NK-92 treated with Interleukin-12 subunit alpha and Interleukin-12 subunit beta, amount 100 ng/mL, for 24 hours (cell line): Measurements from ENCODE around the gene ZFP62.

Experiments
- DNase-seq: peaks from one replicate; lab custom pipeline; 2025; lab: John Stamatoyannopoulos, UW

ZFP62 gene

GRCh38 chr5:180868960-180869359, 7.9 kb upstream of the ZFP62 start:
- peak; percentile 43 for DNase-seq

DNA sequence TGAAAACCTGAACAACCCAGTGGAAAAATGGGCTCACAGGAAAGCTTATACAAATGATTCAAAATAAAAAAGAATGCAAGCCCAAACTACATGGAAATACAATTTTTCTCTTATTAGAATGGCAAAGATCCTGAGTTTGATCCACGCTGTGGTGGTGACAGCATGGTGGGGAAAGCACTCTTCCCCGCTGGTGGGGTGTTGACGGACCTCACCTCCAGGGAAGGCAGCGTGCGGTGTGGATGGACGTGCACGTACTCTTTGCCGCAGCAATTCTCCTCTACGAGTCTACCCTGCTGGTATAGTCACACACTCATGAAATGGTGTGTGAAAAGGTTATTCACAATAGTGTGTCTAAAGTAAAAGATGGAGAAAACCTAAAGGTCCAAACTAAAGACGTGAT, 5.9 kb upstream of the ZFP62 start:
- DNase-seq, result no peak

DNA sequence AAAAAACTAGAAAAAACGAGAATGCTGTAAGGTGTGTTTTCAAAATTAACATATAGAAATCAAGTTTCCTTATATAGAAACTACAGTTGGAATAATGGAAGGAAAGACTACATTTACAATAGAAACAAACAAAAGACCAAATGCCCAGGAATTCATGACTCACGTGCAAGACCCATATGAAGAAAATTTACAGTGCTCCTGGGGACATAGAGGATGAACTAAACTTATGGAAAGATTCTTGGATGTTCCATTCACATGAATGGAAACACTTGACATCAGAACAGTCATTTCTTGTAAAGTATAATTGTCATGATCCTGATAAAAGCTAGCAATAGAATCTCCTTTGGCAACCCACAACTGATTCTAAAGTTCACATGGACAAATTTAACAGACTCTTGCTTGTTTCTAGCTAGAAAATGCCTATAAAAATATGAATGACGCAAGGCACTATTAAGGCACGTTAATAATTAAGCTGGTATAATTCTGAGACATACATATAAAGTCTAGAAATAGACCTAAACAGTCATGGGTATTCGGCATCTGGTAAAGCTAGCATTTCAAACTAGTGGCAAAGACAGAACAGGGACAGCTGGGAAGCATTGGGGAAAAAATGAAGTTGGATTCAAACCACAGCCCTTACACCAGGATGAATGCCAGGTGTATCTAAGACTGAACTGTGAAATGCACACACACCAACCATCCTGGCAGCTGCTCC, 5.1 kb upstream of the ZFP62 start:
- DNase-seq, result no peak

GRCh38 chr5:180862645-180863044, 1.6 kb upstream of the ZFP62 start:
- no peak for DNase-seq

DNA sequence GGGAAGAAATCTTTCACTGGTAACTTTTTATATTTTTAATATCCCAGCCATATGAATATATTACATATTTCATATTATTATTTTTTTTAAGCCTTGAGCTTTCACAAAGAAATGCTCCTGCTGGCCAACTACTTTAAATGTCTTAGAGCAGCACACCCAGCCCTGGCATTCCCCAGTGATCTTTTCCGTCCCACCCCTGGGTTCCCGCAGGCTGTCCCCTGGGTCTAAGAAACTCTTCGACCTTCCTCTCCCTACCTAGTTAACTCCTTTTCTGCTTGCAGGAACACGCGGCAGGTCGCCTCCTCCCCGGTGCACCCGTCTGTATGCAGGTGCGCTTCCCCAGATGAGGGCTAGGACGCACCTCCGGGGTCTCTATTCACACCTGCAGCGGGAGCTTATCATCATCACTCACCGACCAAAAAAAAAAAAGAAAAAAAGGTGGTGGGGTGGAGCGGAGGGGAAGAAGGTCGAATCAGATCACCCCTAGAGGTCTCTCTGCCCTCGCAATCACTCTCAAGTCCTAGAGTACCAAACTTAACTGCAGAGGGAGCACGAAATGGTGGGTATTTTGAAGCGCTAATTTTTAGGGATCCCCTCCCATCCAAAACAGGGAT, 696 bp downstream of the ZFP62 start:
- DNase-seq, result peak; percentile 65

DNA sequence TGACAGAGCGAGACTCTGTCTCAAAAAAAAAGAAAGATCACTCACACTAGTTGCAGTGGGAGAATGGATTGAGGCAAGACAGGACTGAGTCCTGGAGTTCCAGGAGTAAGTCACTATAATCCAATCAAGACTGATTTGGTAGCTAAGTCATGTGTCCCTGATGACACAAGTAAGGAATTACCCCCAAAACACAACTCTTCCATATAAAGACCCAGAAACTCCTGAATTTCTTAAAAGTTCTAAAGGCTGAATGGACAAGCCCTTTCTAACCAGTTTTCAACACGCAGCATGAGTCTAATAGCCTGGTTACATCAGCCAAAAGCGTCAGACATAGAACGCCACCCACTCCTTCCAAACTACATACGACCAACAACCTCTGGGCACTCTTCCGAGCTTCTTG, 2.5 kb downstream of the ZFP62 start:
- DNase-seq, result no peak

- no peak for DNase-seq
Measured at GRCh38 chr5:180853848-180854176, 7.3 kb downstream of the ZFP62 start.

DNA sequence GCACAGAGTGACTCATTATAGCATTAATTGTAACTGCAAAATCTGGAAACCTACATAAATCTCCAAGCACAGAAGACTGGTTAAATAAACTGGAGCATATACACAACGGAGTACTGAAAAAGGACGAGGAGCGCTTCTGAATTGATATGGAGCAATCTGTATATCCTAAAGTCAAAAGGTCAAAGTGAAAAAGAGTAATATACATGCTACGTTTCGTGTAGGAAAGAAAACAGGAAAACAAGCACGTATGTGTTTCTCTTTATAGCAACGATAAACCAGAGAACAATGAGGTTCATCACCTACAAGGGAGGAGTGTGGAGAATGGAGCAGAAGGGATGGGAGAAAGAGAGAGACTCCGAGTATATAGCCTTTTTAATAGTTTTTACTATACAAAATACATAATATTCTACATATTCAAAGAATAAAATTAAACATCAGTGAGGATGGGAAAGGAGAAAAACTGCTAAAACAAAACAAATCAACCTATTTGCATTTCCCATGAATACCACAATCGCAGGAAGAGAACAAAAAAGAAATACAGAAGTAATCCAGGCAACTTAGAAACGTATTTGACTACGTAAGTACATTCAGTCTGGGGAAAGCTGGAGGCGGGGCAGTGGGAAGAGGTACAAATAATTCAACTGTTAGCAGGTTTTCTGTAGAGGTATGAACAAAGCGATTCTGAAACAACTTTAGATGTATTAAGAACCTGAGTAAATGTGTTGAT, 7.8 kb downstream of the ZFP62 start:
- no peak for DNase-seq

GRCh38 chr5:180852495-180852894, 8.6 kb downstream of the ZFP62 start:
- DNase-seq, result no peak

- DNase-seq, result no peak
Measured at GRCh38 chr5:180850434-180851078, 10.5 kb downstream of the ZFP62 start.

- DNase-seq, result no peak
Measured at GRCh38 chr5:180849827-180850226, 11.2 kb downstream of the ZFP62 start.

DNA sequence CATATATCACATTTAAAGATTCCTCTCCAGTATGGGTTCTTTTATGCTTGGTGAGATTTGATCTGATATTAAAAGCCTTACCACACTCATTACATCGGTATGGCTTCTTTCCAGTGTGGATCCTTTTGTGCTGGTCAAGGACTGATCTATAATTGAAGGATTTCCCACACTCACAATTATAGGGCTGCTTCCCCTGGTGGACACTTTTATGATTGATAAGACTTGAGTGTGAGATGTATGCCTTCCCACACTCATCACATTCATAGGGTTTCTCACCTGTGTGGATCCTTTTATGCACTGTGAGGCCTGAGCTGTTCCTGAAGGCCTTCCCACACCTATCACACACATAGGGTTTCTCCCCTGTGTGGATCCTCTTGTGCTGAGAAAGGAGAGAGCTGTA, 12.2 kb downstream of the ZFP62 start:
- no peak for DNase-seq

- DNase-seq, result no peak
Measured at GRCh38 chr5:180848265-180848664, 12.8 kb downstream of the ZFP62 start.

- no peak for DNase-seq
Measured at GRCh38 chr5:180847026-180847425, 14.1 kb downstream of the ZFP62 start.

- DNase-seq, result no peak
Measured at GRCh38 chr5:180844858-180845257, 16.2 kb downstream of the ZFP62 start.

- no peak for DNase-seq
Measured at GRCh38 chr5:180844432-180844831, 16.6 kb downstream of the ZFP62 start.

- DNase-seq, result no peak
Measured at GRCh38 chr5:180839935-180840334, 21.1 kb downstream of the ZFP62 start.

- DNase-seq, result no peak
Measured at GRCh38 chr5:180839227-180839626, 21.8 kb downstream of the ZFP62 start.

- DNase-seq, result no peak
Measured at GRCh38 chr5:180837478-180837877, 23.6 kb downstream of the ZFP62 start.

DNA sequence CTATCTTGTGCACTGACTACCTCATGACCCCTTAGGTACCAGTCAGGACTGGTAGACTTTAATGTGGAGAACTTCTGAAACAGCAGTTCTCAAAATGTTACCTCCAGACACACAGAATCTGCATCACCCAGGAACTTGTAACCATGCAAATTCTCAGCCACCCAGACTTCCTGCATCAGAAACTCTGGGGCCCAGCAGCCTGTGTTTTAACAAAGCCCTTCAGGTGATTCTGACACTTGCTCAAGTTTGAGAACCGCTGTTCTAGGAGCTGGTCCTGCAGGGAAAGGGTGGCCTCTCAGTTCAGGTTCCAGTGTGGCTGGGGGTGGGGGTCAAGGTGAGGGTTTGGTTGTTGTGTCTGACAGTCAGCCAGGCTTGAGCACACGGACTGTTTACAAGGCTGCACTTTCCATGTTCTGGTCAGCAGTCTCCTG, 28.4 kb downstream of the ZFP62 start:
- DNase-seq, result no peak

GRCh38 chr5:180831139-180832093, 29.7 kb downstream of the ZFP62 start:
- peak; percentile 76 for DNase-seq
